ENCODE measurements around the gene ZNF622.
A peak's percentile ranks its signal among the peaks of the same experiment; 100 is the strongest.

DNA sequence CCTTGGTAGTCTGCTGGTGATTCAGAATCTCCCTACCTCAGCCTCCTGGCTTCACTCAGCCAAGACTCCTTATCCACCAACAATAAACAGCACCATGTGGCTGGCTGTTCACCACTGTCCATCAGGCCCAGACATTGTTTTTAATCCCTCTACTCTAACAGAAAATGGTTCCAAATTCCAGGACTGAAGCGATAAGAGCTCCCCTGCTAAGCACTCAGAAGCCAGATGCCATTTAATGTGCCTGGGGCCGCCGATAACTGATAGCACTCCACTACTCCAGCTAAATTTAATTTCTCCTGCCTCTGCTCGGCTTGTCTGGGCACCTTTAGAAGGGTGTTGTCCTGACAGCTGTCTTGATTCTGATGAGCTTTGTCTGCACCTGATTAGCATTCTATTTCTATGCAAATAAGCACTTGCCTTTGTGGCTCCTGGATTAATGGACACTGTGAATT, 47.1 kb downstream of the ZNF622 start:
- TF ChIP-seq GATA2 (IDR thresholded peaks at IDR 0.05; ENCODE audit: low read depth, low read length) (peak; percentile 99), GATA3 (IDR thresholded peaks at IDR 0.05; ENCODE audit: low read depth, low read length) (peak; percentile 96)

All from SH-SY5Y (cell line).